ENCODE measurements around the gene PKNOX2. TPM values are rescaled to one million over a fixed set of nuclear protein-coding genes. Genes with fewer than 3 reads are reported as not detected.

Gene PKNOX2
- total and polyA plus RNA-seq, 9 donors = 10.6 to 42.3 (median 30.0) TPM

DNA sequence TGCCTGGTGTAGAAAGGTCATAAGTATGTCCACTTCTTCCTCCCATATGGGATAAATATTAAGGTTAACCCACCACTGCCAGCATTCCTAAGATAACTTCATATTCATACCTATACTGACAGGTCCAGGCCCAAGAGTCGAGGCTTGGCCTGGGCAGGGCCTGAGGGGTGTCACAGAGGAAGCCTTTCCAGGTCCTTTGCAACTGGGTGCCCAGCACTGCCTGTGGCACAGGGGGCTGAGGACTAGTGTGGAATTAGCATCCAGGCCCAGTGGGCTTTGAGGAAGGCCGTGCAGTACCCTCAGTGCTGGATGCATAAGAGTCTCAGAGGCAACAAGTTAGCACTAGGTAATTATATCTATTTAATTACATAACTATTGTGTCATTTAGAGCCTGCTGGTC lies 65.4 kb downstream of the PKNOX2 start:
- Histone ChIP-seq H3K36me3 (no peaks in the 10 kb centered on the region), H3K4me1 (ENCODE audit: insufficient read depth) (peaks cover 1% of the 10 kb centered on the region), H3K27me3 (no peaks in the 10 kb centered on the region), H3K9me3 (no peaks in the 10 kb centered on the region), H3K27ac (no peak overlapping the region), H3K4me3 (no peak overlapping the region)
- no peak for DNase-seq
- TF ChIP-seq POLR2A (IDR thresholded peaks at IDR 0.05) (no peak), EP300 (IDR thresholded peaks at IDR 0.05) (no peak)
- TF ChIP-seq, protein P1, sequence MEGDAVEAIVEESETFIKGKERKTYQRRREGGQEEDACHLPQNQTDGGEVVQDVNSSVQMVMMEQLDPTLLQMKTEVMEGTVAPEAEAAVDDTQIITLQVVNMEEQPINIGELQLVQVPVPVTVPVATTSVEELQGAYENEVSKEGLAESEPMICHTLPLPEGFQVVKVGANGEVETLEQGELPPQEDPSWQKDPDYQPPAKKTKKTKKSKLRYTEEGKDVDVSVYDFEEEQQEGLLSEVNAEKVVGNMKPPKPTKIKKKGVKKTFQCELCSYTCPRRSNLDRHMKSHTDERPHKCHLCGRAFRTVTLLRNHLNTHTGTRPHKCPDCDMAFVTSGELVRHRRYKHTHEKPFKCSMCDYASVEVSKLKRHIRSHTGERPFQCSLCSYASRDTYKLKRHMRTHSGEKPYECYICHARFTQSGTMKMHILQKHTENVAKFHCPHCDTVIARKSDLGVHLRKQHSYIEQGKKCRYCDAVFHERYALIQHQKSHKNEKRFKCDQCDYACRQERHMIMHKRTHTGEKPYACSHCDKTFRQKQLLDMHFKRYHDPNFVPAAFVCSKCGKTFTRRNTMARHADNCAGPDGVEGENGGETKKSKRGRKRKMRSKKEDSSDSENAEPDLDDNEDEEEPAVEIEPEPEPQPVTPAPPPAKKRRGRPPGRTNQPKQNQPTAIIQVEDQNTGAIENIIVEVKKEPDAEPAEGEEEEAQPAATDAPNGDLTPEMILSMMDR (IDR thresholded peaks at IDR 0.05) = no peak
- WGBS, 3 donors = 92 to 98% (median 94%) methylated on average over 2 of the region's 2 CpGs
- intact Hi-C loops (cut with DNase I) = loop anchor here in 1 of 4 donors (10.0 kb wide), 1 partner anchor 115 kb away; no protein-coding TSS in a partner anchor

DNA sequence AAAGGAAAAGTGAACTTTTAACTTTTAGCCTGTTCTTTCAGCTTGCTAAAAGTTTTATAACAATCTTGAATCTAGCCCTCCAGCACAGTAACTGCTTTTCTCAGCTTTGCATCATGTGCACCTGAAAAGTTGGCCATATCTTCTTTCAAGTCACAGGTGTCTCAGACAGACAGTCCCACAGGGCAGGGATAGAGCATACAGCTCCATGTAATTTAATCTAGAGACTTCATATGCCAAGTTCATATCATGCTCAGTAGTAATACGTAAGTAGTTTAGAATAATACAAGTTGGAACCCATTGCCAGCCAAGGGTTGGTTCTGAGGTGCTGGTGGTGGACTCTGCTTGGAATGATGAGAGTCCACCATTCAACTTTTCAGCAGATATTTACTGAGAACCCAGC lies 68.6 kb downstream of the PKNOX2 start:
- WGBS, 3 donors = 96 to 100% (median 98%) methylated on average over 1 of the region's 1 CpG
- H3K27ac ChIP-seq = no peak overlapping the region
- DNase-seq = no peak

DNA sequence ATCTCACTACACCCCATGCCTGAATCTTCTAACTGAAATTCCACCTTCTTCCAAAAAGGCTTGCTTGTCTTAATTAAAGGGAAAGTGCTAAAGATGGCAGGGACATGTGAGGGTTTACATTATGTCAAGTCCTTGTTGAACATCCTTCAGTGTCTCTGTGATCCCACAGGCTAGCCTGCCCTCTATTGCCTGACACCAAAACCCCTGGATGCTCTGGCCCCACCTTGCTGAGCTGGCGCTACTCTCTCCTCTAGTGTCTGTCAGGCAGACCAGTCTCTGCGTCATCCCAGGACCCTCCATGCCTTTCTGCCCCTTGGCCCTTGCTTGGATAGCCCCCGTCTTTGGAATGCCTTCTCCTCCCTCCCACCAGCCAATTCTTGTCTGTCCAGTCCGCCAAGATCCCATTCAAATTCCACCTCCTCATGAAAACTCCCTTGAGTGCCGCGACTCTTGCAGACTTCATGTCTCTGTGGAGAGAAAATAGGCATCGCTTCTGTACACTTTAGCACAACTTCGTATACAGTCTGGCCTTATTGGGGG lies 69.3 kb downstream of the PKNOX2 start:
- DNase-seq = no peak
- WGBS, 3 donors = 68 to 76% (median 69%) methylated on average over 8 of the region's 8 CpGs
- no peak overlapping the region for H3K4me3 ChIP-seq
- TF ChIP-seq, protein P1 (IDR thresholded peaks at IDR 0.05) = no peak
- TF ChIP-seq EP300 (IDR thresholded peaks at IDR 0.05) (no peak), POLR2A (IDR thresholded peaks at IDR 0.05) (no peak)
- no peaks in the 10 kb centered on the region for H3K9me3 ChIP-seq
- intact Hi-C loops (cut with DNase I) = no loop called here
- H3K36me3 ChIP-seq = no peaks in the 10 kb centered on the region
- no peaks in the 10 kb centered on the region for H3K4me1 ChIP-seq (ENCODE audit: insufficient read depth)
- no peak overlapping the region for H3K27ac ChIP-seq
- no peaks in the 10 kb centered on the region for H3K27me3 ChIP-seq

More for the DNA sequence above, 68.6 kb downstream of the PKNOX2 start:
- Histone ChIP-seq H3K36me3 (no peaks in the 10 kb centered on the region), H3K4me3 (no peak overlapping the region), H3K4me1 (ENCODE audit: insufficient read depth) (no peaks in the 10 kb centered on the region), H3K27me3 (no peaks in the 10 kb centered on the region), H3K9me3 (no peaks in the 10 kb centered on the region)
- intact Hi-C loops (cut with DNase I) = no loop called here
- TF ChIP-seq, protein P1 (IDR thresholded peaks at IDR 0.05) = no peak
- TF ChIP-seq POLR2A (IDR thresholded peaks at IDR 0.05) (no peak), EP300 (IDR thresholded peaks at IDR 0.05) (no peak)

DNA sequence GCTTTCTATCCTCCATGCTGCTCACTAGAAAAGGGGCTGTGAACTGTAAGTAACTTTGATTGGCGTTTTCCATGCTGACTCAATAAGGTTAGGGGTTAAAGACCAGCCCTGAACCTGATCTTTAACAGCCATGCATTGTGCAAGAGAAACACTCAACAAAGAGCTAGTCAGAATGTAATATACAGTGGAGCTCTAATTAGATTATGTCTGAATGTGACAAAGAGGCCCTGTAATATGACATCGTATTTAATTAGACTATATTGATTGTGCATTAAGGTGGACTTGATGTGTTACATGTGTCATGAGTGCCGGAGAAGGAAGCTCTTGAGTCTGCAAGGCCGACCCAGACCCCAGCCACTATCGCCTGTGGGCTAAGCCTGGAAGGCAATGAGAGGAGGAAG lies 70.5 kb downstream of the PKNOX2 start:
- H3K4me3 ChIP-seq = no peak overlapping the region
- no peaks in the 10 kb centered on the region for H3K27me3 ChIP-seq
- WGBS, 3 donors = 91 to 95% (median 93%) methylated on average over 5 of the region's 5 CpGs
- no peaks in the 10 kb centered on the region for H3K36me3 ChIP-seq
- H3K9me3 ChIP-seq = no peaks in the 10 kb centered on the region
- no peak for DNase-seq
- TF ChIP-seq POLR2A (IDR thresholded peaks at IDR 0.05) (no peak), EP300 (IDR thresholded peaks at IDR 0.05) (no peak)
- TF ChIP-seq, protein P1 (IDR thresholded peaks at IDR 0.05) = no peak
- H3K27ac ChIP-seq = no peak overlapping the region
- no peaks in the 10 kb centered on the region for H3K4me1 ChIP-seq (ENCODE audit: insufficient read depth)
- intact Hi-C loops (cut with DNase I) = no loop called here

Data from ovary (tissue), 9 donors.